ENCODE results near the gene SLC22A17.

SLC22A17 gene

DNA sequence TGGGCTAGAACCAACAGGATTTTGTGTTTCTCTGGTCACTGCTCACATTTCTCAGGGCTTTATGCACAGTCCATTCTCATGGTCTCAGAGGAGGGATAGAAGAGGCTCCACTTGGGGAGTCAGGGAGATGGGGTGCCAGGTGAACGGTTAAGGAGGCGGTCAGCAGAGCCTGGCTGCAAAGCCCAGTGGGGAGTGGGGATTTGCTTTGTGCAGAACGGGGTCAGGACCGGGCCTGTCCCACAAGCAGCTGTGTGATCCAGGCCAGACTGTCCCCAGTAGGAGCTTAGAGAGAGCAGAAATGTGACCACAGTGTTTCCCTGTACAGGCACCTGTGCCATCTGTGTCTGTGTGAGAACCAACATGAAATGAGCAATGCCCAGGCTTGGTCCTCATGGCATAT is 28.3 kb upstream of the SLC22A17 start:
- DNase-seq, result no peak

DNA sequence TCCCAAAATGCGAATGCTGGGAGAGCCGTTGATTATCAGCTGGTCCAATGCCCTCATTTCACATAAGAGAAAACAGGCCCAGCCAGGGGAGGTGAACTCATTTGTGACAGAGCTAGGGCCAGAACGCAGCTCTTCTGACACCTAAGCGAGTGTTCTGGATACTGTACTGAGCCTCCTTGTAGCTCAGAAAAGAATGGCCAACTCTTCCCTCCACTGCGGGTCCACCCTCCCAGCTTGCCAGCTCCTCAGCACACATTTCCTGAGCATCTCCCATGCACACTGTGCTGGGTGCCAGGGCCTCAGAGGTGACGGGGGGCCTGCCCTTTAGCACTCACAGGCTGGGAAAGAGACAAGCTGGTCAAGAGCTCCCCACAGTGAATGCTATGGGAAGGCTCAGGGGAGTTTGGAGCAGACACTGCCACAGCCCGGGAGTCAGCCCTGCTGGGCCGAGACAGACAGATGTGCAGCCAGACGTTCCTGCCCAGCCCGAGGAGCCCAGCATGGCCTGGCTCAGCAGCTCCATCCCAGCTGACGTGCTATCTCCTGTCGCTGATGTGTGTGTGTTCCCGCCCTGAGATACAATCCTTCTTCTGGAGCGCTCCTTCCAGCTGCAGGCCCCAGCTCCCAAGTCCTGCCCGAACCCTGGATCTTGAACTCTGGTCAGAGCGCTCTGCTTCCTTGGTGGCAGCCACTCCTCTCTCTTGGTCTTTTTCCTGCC is 27.7 kb upstream of the SLC22A17 start:
- no peak for DNase-seq

DNA sequence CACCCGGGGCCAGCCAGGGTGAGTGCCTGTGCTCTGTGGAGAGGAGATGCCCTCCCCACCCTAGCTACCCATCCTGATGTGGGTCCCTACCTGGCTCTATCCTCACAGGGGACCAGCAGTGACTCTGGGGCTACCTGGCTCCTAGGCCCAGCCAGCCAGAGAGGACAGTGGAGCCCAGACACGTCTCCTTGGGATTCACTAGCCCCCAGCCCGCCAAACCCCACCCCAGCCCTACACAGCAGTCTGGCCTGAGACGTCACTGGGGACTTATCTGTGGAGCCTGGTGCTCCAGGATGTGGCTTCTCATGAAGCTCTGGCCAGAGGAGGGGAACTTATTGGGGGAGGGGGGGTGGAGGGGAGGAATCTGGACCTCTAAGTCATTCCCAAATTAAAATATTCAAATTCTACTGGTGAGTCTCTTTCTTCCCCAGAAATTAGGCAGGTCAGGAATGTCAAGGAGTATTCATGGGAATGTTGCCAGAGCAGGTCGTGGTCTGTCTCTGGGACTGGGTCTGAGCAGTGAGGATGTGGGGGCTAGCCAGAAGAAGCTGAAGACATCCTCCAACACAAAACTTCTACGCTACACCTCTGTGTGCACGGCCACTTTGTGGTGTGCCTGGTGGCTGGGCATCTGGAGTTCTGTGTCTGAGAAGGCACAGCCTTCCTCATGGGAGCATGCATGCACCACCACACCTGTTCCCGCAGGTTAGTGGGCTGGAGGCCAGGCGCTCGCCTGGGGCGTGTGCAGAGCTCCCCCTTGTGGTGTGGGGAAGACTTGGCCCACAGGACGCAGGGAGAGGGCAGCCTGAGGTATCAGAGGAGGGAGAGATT is 26.9 kb upstream of the SLC22A17 start:
- DNase-seq, result peak; percentile 23

DNA sequence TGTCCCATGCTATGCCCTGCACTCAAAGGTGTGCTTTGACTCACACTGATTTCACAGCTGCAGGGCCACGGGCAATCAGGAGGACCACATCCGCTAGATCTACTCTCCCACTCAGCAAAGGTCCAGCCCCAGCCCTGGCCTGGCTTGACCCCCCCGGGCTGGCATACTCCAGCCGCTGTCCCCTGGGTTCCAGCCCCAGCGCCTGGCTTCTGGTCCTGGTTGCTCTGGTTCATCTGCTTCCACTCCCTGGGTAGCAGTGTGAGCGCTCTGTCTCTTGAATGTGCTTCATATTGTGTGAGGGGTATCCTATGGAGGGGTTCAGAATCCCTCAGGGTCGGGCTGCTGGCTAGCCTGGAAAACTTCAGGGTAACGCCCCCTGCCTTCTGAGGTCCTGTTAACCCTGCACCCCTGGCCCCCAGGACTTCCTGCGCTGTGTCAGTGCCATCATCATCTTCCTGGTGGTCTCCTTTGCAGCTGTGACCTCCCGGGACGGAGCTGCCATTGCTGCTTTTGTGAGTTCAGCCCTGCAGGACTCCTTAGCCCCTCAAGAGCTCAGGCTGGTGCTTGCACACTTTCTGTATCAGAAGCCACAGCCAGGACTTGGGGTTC is 26.0 kb upstream of the SLC22A17 start:
- DNase-seq, result no peak

DNA sequence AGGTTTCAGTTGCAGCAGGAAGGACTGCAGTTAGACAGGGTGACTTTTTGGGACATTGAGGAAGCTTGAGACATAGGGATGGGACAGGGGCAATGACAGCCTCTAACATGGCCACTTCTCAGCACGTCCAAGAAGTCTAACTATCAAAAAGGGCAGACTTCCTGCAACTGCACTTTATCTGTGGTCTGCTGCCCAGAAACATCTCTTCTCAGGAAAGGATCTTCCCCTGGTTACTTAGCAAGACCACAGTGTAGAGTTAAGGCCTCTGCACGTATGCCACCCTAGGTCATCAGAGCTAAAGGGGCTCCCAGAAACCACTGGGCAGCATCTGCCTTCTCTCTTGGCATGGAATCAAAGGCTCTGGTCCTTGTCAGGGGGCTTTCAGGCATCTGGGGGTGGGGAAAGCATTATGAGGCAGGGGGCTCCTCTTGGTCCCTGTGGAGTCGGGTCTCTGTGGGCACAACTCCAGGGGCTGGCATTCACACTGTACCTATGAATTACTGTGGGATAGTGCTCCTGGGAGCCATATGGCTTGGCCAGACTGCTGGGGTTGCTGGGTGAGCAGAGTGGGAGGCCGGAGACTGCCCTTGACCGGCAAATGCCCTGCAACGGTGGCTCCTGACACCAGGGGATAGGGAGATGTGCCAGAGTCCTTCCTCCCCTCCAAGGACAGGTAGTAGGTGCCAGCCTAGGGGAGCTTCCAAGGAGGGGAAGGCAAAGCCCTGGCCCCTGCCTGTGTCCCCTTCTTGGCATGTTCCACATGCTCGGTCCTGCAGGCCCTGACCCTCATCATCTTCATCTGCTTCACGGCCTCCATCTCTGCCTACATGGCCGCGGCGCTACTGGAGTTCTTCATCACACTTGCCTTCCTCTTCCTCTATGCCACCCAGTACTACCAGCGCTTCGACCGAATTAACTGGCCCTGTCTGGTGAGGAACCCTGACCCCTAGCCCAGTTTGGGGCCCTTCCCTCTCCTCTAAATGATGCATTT is 25.2 kb upstream of the SLC22A17 start:
- no peak for DNase-seq

DNA sequence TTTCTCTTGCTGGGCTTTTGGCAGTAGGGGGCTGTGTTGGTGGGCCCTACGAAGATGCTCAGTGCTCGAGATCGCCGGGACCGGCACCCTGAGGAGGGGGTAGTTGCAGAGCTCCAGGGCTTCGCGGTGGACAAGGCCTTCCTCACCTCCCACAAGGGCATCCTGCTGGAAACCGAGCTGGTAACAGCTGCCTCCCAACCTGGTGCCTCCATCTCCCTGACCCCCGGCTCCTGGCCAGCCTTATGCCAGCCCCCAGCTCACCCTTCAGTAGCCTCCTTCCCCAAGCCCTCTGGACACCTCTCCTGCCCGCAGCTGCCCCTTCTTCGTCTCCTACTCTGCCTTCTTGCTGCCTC is 24.5 kb upstream of the SLC22A17 start:
- DNase-seq, result no peak

DNA sequence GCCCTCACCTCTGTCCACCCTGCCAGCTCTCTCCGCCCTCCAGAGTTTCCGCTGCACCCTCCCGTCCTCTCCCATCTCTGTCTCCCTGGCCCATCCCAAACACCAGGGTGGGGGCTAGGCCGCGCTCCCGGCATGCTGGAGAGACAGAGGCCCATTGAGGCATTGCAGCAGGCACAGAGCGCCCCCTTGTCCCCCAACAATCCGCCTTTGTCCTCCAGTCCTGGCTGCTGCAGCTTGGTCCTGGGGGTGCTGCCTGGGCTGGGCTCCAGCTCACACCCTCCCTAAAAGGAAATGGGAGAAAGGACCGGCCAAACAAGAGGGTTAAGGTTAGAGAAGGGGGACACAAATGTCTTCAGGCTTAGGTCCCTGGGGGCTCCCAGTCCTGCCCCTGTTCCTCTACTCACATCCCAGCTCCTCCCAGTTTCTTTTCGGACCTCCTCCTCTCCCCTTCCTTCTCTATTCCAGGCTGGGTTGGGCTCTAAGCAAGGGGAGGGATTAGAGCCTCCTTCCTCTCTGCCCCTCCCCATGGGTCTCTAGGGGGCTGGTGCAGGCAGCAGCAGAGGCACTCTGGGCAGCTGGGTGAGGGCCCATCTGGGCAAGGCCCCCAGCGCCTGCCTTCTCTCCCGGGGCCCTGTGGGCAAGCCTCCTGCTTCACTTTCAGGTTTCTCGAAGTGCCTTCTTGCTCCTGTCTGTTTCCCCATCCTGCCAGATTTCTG is 24.0 kb upstream of the SLC22A17 start, which contains the start of gene CMTM5:
Gene CMTM5 (plus strand): TSS at position 565 of the 716 bp plus-strand sequence. CDS start 206 bp downstream, outside the sequence.
- no peak for DNase-seq

DNA sequence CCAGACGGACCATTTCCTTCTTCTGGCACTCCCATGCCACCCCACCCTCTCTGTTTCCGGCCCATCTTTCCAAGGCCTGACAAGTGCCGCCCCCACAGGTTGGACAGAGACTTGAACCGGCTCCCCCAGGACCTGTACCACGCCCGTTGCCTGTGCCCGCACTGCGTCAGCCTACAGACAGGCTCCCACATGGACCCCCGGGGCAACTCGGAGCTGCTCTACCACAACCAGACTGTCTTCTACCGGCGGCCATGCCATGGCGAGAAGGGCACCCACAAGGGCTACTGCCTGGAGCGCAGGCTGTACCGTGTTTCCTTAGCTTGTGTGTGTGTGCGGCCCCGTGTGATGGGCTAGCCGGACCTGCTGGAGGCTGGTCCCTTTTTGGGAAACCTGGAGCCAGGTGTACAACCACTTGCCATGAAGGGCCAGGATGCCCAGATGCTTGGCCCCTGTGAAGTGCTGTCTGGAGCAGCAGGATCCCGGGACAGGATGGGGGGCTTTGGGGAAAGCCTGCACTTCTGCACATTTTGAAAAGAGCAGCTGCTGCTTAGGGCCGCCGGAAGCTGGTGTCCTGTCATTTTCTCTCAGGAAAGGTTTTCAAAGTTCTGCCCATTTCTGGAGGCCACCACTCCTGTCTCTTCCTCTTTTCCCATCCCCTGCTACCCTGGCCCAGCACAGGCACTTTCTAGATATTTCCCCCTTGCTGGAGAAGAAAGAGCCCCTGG is 23.0 kb upstream of the SLC22A17 start:
- DNase-seq, result no peak

DNA sequence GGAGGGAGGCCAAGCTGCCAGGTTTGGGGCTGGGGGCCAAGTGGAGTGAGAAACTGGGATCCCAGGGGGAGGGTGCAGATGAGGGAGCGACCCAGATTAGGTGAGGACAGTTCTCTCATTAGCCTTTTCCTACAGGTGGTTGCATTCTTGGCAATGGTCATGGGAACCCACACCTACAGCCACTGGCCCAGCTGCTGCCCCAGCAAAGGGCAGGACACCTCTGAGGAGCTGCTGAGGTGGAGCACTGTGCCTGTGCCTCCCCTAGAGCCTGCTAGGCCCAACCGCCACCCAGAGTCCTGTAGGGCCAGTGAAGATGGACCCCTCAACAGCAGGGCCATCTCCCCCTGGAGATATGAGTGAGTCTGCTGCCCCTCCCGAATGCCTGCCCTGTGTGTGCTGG is 20.4 kb upstream of the SLC22A17 start:
- no peak for DNase-seq

DNA sequence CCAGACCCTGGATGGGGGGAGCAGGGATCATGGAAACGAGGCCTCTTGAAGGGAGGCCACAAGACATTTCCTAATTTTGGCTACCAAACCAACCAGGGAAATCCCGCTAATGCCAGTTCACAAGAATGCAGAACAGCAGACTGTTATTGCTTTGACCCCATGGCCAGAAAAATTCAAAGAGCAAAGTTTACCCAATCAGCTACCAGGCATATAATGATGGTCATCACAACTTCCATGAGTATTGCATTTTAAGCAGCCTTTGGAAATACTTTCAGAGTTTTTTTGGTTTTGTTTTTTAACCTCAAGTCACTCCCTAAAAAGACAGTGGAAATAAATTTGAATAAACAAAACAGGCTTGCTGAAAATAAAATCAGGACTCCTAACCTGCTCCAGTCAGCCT is 19.8 kb upstream of the SLC22A17 start, which contains the start of gene IL25:
Gene IL25 (plus strand): TSS at position 301 of the 400 bp plus-strand sequence.
- no peak for DNase-seq

DNA sequence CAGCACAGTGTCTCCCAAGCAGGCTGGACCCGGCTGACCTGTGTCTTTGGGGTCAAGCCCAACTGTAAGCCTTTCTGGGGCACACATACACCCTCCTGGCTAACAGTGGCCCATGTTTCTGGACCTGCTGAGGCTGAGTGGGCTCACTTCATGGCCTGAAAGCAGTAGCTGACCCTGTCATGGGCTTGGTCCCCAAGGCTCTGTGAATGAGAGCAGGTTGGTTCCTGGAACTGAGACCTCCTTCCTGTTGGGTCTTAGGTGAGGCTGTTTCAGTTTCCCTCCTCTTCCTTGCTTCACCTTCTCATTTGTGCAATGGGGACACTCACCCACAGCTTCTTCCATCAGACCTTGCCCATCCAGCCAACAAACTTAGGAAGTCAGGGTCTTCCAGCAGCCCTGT is 19.2 kb upstream of the SLC22A17 start:
- no peak for DNase-seq

DNA sequence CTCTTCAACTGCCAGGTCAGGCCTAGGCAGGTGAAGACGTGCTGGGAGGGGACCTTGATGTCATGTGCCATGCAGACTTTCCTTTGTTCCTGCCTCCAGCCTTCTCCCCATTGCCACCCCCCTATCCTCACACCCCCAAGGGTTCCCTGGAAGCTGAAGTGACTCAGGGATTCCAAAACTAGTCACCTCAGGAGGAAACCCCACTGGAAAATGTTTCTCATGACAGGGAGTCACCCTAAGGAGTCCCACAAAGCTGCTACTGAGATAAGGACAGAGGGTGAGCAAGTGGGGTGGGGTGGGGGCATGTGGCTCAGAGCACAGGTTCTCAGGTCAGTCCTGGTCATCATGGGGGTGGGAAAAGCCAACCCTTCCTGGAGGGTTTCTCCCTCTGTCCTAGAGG is 17.5 kb upstream of the SLC22A17 start:
- no peak for DNase-seq

DNA sequence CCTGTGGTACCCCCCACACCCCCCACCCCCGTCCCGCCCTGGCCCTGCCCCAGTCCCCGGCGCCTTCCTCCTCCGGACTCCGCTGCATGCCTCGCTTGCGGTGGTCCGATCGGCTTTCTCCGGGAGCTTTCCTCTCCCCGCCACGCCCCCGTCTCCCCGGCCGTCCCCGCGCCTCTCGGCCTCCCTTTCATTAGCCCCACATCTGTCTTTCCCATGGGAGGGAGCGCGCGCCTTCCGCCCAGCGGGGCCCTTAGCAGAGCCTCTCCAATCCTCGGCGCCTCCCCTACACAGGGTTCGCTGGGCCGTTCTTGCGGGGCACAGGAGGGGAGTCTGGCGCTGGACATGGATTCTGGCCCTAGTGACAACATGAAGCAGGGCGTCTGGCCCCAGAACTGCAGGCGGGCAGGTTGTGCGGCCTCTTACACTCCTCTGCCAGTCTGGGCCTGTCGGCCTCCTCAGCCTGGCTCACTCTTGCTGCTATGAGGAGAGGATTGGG is 13.8 kb upstream of the SLC22A17 start:
- DNase-seq, result peak; percentile 86

DNA sequence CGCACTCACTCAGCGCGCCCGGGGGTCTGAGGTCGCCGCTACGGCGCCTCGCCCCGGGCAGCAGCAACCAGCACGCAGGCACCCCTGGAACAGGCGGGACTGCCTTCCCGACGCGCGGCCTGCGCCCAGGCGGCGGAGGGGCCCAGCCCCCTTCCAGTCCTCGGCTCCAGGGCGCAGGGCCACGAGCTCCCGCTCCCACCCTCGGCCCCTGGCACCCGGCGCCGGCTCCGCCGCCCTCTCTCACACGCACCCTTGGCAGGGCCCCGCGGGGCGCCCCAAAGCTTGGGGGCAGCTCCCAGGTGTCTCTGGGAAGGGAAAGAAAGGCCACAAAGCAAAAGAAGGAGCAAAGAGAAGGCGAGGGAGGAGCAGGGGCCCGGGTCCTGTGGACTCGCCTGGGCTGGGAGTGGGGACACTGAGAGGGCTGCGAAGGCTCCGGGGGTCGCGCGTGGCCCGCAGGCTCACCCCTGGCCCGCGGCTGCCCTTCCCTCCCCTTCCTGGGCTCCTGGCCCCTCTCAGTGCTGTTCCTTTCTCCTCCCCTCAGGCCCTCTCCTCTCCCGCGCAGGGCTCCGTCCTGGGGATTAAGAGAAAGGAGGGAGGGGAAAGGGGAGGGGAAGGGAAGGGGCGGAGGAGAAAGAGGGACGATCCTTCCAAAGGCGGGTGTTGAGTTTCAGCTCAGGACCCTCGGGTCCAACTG is 13.2 kb upstream of the SLC22A17 start:
- peak; percentile 86 for DNase-seq

DNA sequence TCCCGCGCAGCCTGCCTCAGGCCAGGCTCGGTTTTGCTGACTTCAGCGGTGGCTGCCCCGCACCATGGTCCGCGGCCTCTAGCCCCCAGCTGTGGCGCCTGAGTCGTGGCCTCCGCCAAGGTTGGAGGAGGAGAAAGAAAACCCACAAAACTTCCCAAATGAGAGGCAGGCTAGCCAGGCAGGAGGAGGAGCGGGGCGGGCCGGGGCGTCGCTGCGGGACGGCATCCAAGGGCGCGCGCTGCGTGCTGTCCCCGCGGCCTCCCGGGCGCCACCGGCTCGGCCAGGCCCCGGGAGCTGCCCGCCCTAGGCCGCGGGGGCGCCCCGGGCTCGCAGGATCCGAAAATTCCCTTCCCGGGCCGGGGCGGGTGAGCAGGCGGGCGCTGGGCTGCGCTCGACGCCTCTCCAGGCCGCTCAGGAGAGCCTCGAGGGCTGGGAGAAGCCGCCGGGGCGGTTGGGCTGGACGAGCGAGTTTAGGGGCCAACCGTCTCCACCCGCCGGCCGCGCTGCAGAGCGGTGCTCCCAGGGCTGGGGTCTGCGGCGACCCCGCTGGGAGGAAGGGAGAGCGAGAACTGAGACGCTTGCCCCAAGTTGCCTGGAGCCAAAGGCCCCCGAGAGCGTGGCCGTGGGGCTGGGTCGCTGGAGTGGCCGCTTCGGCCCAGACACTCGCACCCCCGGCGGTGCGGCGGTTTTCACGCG is 12.5 kb upstream of the SLC22A17 start, which contains the start of gene EFS:
Gene EFS (minus strand): TSS at position 137 of the 696 bp plus-strand sequence. CDS start 147 bp downstream, outside the sequence.
- DNase-seq, result no peak

DNA sequence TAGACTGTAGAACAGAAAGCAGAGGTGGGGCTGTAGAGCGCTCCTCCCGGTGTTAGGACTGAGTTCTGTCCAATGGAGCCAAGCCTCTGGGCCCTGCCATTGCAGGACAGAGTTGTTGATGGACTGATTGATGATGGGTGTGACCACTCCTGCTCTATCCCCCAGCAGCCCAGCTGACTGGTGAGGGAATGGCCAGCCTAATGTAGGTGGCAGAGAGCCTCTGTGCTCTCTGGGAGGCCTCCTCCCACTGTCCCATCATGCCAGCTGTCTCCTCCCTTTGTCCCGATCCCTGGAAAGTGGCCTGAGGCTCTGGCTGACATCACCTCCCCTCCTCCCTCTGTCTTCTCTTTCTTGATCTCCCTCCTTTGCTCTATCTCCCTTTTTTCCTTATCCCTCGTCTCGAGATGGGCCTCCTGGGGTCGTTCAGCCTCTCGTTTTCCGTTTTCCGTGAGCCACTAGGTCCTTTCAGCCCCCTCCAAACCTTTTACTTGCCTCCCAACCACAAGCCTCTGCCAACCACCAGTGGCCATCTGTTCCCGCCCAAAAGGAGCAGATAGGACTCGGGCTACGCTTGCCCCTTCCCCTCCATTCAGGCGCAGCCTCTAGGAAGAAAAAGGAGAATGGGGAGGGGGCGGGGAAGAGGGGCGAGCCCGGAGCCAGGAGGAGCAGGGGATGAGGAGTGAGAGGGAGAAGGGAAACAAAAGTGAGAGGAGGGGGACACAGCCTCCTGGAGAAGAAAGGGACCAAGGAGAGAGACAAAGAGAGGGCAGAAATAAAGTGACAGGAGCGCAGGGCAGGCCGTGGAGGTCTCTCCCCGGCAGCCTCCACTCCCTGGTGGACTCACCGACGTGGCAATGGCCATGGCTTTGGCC is 11.7 kb upstream of the SLC22A17 start:
- DNase-seq, result peak; percentile 48

DNA sequence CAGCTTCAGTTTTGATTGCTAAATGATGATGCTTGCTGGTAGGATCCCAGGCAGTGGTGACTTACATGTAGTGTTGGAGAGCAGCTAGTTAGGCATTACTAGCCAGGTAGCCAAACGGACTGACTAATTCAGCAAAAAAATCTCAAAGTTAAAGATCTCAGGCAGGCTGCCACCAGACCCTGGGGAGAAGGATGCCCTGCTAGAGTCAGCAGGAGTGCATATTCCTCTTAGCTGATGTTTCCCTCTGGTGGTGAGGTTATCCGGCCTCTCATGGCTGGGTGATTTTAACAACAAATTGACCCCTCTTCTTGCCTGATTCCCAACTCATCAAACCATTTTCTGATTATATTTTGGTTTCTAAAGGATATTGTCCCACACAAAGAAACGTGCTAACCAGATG is 9.5 kb upstream of the SLC22A17 start:
- no peak for DNase-seq

DNA sequence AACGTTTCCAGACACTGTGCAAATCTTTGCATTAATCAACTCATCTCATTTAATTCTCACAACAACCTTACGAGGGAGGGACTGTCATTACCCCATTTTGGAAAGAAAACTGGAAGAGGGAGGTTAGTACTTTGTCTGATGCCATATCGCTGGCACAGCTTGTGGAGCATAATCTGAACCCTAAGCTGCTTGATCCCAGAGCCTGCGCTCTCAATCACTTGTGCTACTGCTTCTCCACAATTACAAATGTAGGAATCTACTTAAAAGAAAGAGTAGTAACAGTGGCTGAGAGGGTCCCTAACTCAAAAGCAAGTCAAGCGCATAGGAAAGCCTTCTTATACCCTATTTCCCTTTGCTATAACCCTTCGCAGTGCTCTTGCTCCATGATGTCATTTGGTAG is 9.1 kb upstream of the SLC22A17 start:
- DNase-seq, result no peak

DNA sequence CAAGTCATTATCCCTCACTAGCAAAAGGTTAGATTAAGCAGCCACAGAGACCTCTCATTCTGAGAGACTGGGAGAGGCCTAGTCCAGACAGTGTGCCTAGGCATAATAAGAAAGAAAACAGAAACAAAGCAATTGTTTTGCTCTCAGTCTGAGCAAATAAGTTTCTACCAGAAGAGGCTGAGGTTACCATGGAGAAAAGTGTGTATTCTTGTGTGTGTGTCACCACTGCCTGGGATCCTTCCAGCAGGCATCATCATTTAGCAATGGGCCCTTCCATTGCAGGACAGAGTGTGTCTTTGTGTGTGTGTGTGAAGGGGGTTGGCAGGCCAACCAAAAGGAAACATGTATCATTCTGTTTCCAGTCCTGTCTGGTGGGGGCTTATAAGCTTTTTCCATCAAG is 8.6 kb upstream of the SLC22A17 start:
- DNase-seq, result no peak

Measured in NCI-H1694 treated with DMSO at 0.1 percent for 48 hours (cell line).